Smooth muscle cell (in vitro differentiated cells): ENCODE data around the gene FOXK2. TPM values are rescaled to one million over a fixed set of nuclear protein-coding genes. Genes with fewer than 3 reads are reported as not detected.

Experiments
- DNase-seq: peaks from one replicate; lab custom pipeline; 2025; ENCODE audit not compliant: unreplicated experiment; lab: John Stamatoyannopoulos, UW
- H2AFZ ChIP-seq: fragments of 200-600 bp; sonication (generic); 2 replicates; pipeline ENCODE4 v1.6.0; 2016; ENCODE audit warnings: antibody characterized with exemption, low read depth, mild to moderate bottlenecking
- H3F3A ChIP-seq: fragments of 200-600 bp; sonication (generic); 2 replicates; pipeline ENCODE4 v1.6.0; 2017; ENCODE audit warnings: antibody characterized with exemption, low read depth
- H3K27ac ChIP-seq: fragments of 200-600 bp; sonication (generic); 2 replicates; pipeline ENCODE4 v1.5.1; 2016; ENCODE audit warnings: low read depth, mild to moderate bottlenecking
- H3K27me3 ChIP-seq: fragments of 200-600 bp; sonication (generic); 2 replicates; pipeline ENCODE4 v1.6.1; 2016; ENCODE audit warnings: low read depth, mild to moderate bottlenecking
- H3K36me3 ChIP-seq: fragments of 200-600 bp; sonication (generic); 2 replicates; pipeline ENCODE4 v1.5.1; 2016; ENCODE audit warnings: low read depth
- H3K4me1 ChIP-seq: fragments of 200-600 bp; sonication (generic); 2 replicates; pipeline ENCODE4 v1.5.1; 2016; ENCODE audit warnings: low read depth
- H3K4me2 ChIP-seq: fragments of 200-600 bp; sonication (generic); 2 replicates; pipeline ENCODE4 v1.6.0; 2016; ENCODE audit warnings: mild to moderate bottlenecking
- H3K4me3 ChIP-seq: fragments of 200-600 bp; sonication (generic); 2 replicates; pipeline ENCODE4 v1.5.1; 2016; ENCODE audit warnings: mild to moderate bottlenecking
- H3K79me2 ChIP-seq: fragments of 200-600 bp; sonication (generic); 2 replicates; pipeline ENCODE4 v1.6.0; 2016; ENCODE audit warnings: low read depth, mild to moderate bottlenecking
- H3K9ac ChIP-seq: fragments of 200-600 bp; sonication (generic); 2 replicates; pipeline ENCODE4 v1.6.0; 2016; ENCODE audit warnings: low read depth
- H3K9me3 ChIP-seq: fragments of 200-600 bp; sonication (generic); replicated peaks from 2 replicates; pipeline ENCODE4 v1.5.1; 2016; ENCODE audit warnings: low read depth
- H4K20me1 ChIP-seq: fragments of 200-600 bp; sonication (generic); 2 replicates; pipeline ENCODE4 v1.6.0; 2016; ENCODE audit warnings: low read depth
- WGBS: methylation state at CpG from one replicate; pipeline ENCODE4 v1.1.7; 2016; ENCODE audit warnings: low lambda C conversion rate; 5-methylcytosine and 5-hydroxymethylcytosine counted together
- polyA plus RNA-seq: library from polyadenylated mRNA; unstranded; fragments of >200 nt; fragmentation: Nextera tagmentation; extraction: Ambion mirVana; gene quantifications from 2 replicates; pipeline ENCODE4 v1.2.1, GENCODE V29; 2016
- total RNA-seq: library from RNA; depleted of rRNA; stranded (reverse); fragments of >200 nt; gene quantifications from 2 replicates; pipeline ENCODE4 v1.2.3, GENCODE V29; 2014
- TF ChIP-seq, protein P1 (sequence below): fragments of 200-600 bp; sonication (generic); IDR thresholded peaks from 2 replicates; pipeline ENCODE4 v1.5.1; 2017; ENCODE audit warnings: borderline replicate concordance, mild to moderate bottlenecking, antibody characterized with exemption; ENCODE audit not compliant: insufficient read depth, poor library complexity, severe bottlenecking

FOXK2 gene
- total and polyA plus RNA-seq, 2 experiments from 2014 or later = 25.9 to 27.1 TPM

DNA sequence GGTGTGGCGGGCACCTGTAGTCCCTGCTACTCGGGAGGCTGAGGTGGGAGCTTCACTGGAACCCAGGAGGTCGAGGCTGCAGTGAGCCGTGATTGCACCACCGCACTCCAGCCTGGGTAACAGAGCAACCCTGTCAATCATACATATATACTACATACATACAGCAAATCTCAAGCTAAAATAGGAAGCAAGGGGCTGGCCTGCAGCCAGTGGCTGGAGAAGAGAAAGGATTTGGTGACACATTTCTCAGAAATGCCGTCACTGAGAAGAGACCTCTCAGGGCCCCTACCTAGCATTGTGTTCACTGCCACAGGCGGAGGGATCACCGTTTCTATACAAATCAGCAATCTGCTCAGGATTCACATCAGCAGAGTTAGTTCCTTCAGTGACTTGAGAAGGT lies 44.1 kb upstream of the FOXK2 start:
- H3K36me3 ChIP-seq = peaks cover 8% of the 10 kb centered on the region
- H3K4me1 ChIP-seq = no peaks in the 10 kb centered on the region
- no peak overlapping the region for H3K4me3 ChIP-seq
- 90% methylated on average over 8 of the region's 8 CpGs for WGBS
- H3K27me3 ChIP-seq = no peaks in the 10 kb centered on the region
- no peak overlapping the region for H2AFZ ChIP-seq
- H3K79me2 ChIP-seq = no peaks in the 10 kb centered on the region
- H3K9me3 ChIP-seq = no peaks in the 10 kb centered on the region
- peaks cover 30% of the 10 kb centered on the region for H4K20me1 ChIP-seq
- no peak overlapping the region for H3K9ac ChIP-seq
- H3K4me2 ChIP-seq = no peak overlapping the region
- no peaks in the 10 kb centered on the region for H3F3A ChIP-seq
- no peak for DNase-seq
- TF ChIP-seq, protein P1, sequence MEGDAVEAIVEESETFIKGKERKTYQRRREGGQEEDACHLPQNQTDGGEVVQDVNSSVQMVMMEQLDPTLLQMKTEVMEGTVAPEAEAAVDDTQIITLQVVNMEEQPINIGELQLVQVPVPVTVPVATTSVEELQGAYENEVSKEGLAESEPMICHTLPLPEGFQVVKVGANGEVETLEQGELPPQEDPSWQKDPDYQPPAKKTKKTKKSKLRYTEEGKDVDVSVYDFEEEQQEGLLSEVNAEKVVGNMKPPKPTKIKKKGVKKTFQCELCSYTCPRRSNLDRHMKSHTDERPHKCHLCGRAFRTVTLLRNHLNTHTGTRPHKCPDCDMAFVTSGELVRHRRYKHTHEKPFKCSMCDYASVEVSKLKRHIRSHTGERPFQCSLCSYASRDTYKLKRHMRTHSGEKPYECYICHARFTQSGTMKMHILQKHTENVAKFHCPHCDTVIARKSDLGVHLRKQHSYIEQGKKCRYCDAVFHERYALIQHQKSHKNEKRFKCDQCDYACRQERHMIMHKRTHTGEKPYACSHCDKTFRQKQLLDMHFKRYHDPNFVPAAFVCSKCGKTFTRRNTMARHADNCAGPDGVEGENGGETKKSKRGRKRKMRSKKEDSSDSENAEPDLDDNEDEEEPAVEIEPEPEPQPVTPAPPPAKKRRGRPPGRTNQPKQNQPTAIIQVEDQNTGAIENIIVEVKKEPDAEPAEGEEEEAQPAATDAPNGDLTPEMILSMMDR = no peak
- no peak overlapping the region for H3K27ac ChIP-seq

DNA sequence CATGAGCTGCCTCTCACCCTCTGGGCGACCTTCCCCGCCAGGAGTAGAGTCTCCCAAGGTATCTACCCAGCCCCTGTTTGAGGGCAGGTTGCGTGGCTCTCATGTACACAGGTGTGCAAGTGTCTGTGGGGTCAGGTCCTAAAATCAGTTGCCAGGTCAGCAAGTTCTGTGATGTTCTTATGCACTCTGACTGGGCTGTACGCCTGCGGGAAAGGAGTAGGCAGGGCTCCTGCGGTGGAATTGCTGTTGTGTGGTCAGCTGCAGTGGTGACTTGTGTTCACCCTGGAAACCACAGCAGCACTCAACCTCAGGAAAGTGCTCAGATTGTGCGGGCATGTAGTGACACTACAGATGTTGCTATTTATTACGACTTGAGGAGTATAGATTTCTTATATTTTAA lies 41.6 kb upstream of the FOXK2 start:
- H2AFZ ChIP-seq = no peak overlapping the region
- no peaks in the 10 kb centered on the region for H3F3A ChIP-seq
- H4K20me1 ChIP-seq = peaks cover 30% of the 10 kb centered on the region
- H3K4me2 ChIP-seq = no peak overlapping the region
- TF ChIP-seq, protein P1 = no peak
- no peak overlapping the region for H3K27ac ChIP-seq
- no peak overlapping the region for H3K4me3 ChIP-seq
- no peaks in the 10 kb centered on the region for H3K9me3 ChIP-seq
- H3K4me1 ChIP-seq = no peaks in the 10 kb centered on the region
- WGBS = 86% methylated on average over 8 of the region's 8 CpGs
- DNase-seq = no peak
- H3K27me3 ChIP-seq = no peaks in the 10 kb centered on the region
- no peaks in the 10 kb centered on the region for H3K79me2 ChIP-seq
- peaks cover 8% of the 10 kb centered on the region for H3K36me3 ChIP-seq
- H3K9ac ChIP-seq = no peak overlapping the region

- H2AFZ ChIP-seq = no peak overlapping the region
- H3K9ac ChIP-seq = no peak overlapping the region
- H3K79me2 ChIP-seq = no peaks in the 10 kb centered on the region
- peaks cover 21% of the 10 kb centered on the region for H4K20me1 ChIP-seq
- H3K4me3 ChIP-seq = no peak overlapping the region
- TF ChIP-seq, protein P1 = no peak
- no peak overlapping the region for H3K4me2 ChIP-seq
- no peak overlapping the region for H3K27ac ChIP-seq
- H3K9me3 ChIP-seq = no peaks in the 10 kb centered on the region
- WGBS = 98% methylated on average over 5 of the region's 5 CpGs
- H3K27me3 ChIP-seq = no peaks in the 10 kb centered on the region
- H3F3A ChIP-seq = no peaks in the 10 kb centered on the region
- no peak for DNase-seq
- no peaks in the 10 kb centered on the region for H3K36me3 ChIP-seq
- H3K4me1 ChIP-seq = no peaks in the 10 kb centered on the region
Measured at GRCh38 chr17:82479602-82480001, 39.9 kb upstream of the FOXK2 start.

DNA sequence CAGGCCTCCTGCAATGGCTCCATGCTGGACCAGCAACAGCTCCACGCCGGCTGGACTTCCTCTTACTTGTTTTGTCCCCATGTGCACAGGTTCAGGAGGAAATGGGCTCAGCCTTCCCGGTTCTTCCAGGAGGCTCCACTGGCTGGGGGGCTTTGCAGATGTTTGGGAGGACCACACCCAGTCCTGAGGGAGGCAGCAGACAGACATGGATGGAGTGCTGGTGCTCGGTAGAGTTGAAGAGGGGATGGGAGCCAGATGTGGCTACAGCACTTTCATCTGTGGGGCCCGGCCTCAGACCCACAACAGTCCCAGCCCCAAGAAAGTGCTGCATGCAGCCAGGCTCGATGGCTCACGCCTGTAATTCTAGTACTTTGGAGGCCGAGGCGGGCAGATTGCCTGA lies 39.2 kb upstream of the FOXK2 start:
- TF ChIP-seq, protein P1 = no peak
- Histone ChIP-seq H3K9me3 (no peaks in the 10 kb centered on the region), H3K9ac (no peak overlapping the region), H3F3A (no peaks in the 10 kb centered on the region), H2AFZ (no peak overlapping the region), H3K36me3 (no peaks in the 10 kb centered on the region), H3K27ac (no peak overlapping the region), H4K20me1 (peaks cover 19% of the 10 kb centered on the region), H3K27me3 (no peaks in the 10 kb centered on the region), H3K79me2 (no peaks in the 10 kb centered on the region), H3K4me3 (no peak overlapping the region), H3K4me1 (no peaks in the 10 kb centered on the region), H3K4me2 (no peak overlapping the region)
- DNase-seq = no peak
- 96% methylated on average over 9 of the region's 9 CpGs for WGBS
